ENCODE measurements around the gene KMT2E.

DNA sequence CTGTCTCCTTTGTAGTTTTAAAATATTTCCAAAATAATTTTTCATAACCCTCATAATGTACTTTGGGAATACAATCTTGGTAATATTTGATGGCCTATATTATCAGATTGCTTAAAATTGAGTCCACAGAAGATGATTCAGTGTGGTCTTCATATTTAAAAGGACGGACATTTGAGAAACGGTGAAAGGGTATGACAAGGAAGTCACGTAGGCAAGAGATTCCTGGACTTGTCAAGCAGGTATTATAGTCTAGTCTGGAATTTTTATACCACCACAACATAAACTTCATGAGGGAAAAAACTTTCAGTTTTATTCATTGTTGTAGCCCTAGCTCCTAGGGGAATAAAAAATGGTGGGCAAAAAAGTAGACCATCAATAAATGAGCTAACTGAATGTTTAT, 82.3 kb downstream of the KMT2E start:
- no peak for TF ChIP-seq TAF1 (IDR thresholded peaks at IDR 0.05; ENCODE audit: borderline replicate concordance, low read depth, low read length)
- TF ChIP-seq POLR2AphosphoS5 (IDR thresholded peaks at IDR 0.05; ENCODE audit: low read depth, low read length) = no peak

Data from GM12892 (cell line).